ENCODE results near the gene PLXDC2.

GRCh38 chr10:20228729-20229128 is 412.5 kb downstream of the PLXDC2 start:
- TF ChIP-seq CTCF (IDR thresholded peaks at IDR 0.05) = no peak
- TF ChIP-seq EZH2phosphoT487 (IDR thresholded peaks at IDR 0.05; ENCODE audit: borderline replicate concordance, low read depth) = no peak
- TF ChIP-seq EP300 (IDR thresholded peaks at IDR 0.05; ENCODE audit: borderline replicate concordance in 1 of 2, low read depth in 1 of 2, low read length in 1 of 2) = no peak
- TF ChIP-seq YY1 (IDR thresholded peaks at IDR 0.05; ENCODE audit: low read depth) = no peak
- no peak for TF ChIP-seq REST (IDR thresholded peaks at IDR 0.05; ENCODE audit: low read depth, low read length)

Data from SK-N-SH (cell line).